Measurements from ENCODE around the gene SRR. TPM values are rescaled to one million over a fixed set of nuclear protein-coding genes. Genes with fewer than 3 reads are reported as not detected.

Gene SRR
- total and polyA plus RNA-seq, 9 donors: 12.4 to 28.6 (median 22.7) TPM

DNA sequence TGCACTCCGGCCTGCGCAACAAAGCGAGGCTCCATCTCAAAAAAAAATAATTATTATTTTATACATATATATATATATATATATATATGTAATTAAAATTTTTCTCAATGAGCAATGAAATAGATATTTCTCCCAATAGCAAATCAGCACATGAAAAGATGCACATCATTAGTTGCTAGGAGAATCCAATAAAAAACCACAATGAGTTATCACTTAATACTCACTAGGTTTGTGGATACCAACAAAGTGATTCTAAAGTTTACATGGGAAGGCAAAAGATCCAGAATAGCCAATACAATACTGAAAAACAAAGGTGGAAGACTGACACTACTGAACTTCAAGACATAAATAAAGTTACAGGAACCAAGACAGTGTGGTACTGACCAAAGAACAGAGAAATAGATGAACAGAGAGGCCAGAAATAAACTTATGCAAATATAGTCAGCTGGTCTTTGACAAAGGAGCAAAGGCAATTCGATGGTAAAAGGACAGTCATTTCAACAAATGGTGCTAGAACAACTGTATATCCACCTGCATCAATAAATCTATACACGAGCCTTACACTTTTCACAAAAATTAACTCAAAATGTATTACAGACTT lies 13.8 kb upstream of the SRR start:
- Histone ChIP-seq H3K36me3 (ENCODE audit: control insufficient read depth, insufficient read depth, low read length) (peaks cover 53% of the 10 kb centered on the region), H3K4me1 (ENCODE audit: control insufficient read depth, insufficient read depth, low read length) (no peaks in the 10 kb centered on the region), H3K27ac (ENCODE audit: low read length) (no peak overlapping the region), H3K4me3 (ENCODE audit: low read length) (no peak overlapping the region), H3K27me3 (ENCODE audit: control insufficient read depth, insufficient read depth, low read length) (no peaks in the 10 kb centered on the region), H3K9me3 (replicated peaks; ENCODE audit: control insufficient read depth, low read depth, low read length) (no peaks in the 10 kb centered on the region)
- DNase-seq: no peak
- WGBS (ENCODE audit: insufficient coverage): no CpG with 5 or more reads among the region's 5 CpGs

DNA sequence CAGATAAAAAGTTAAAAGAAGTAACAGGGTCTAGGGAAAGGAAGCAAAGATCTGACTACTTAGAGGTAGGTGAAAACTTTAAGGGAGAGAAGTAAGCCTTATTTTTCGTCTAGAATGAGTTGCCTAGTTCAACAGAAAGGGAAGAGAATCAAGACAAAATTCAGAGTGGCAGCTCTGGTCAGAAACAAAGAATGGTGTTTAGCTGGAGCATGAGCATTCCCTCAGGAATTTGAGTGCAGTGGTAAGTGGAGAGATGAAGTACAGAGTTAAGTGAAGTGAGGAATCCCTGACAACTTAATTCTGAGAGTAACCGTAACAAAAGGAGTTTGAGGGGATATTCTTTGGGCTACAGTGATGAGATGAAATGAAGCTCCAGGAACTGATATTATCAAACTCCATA lies 11.7 kb upstream of the SRR start:
- Histone ChIP-seq H3K9me3 (replicated peaks; ENCODE audit: control insufficient read depth, low read depth, low read length) (no peaks in the 10 kb centered on the region), H3K4me3 (ENCODE audit: low read length) (no peak overlapping the region), H3K36me3 (ENCODE audit: control insufficient read depth, insufficient read depth, low read length) (peaks cover 69% of the 10 kb centered on the region), H3K27me3 (ENCODE audit: control insufficient read depth, insufficient read depth, low read length) (no peaks in the 10 kb centered on the region), H3K27ac (ENCODE audit: low read length) (no peak overlapping the region), H3K4me1 (ENCODE audit: control insufficient read depth, insufficient read depth, low read length) (no peaks in the 10 kb centered on the region)
- DNase-seq: no peak
- 62% methylated on average over 1 of the region's 2 CpGs for WGBS (ENCODE audit: insufficient coverage)

DNA sequence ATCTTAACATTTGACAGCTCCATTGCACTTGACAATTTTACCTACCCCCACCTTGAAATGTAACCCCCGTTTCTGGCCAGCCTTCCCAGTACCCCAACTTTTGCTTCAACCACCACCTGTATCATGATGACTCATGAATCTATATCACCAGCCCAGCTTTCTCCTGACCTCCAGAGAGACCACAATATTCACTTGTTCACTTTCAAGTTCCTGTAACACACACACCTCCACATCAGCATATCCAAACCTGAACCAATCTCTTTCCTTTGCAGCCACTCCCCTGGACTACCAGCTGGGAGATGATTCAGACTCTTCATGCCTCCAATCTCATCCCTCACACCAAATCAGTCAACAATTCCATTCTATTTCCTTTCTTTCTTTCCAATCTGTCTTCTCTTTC lies 8.2 kb upstream of the SRR start:
- no peak overlapping the region for H3K27ac ChIP-seq (ENCODE audit: low read length)
- no peaks in the 10 kb centered on the region for H3K9me3 ChIP-seq (replicated peaks; ENCODE audit: control insufficient read depth, low read depth, low read length)
- 92% methylated on average over 1 of the region's 1 CpG for WGBS (ENCODE audit: insufficient coverage)
- H3K4me3 ChIP-seq (ENCODE audit: low read length): no peak overlapping the region
- DNase-seq: no peak
- H3K27me3 ChIP-seq (ENCODE audit: control insufficient read depth, insufficient read depth, low read length): no peaks in the 10 kb centered on the region
- peaks cover 77% of the 10 kb centered on the region for H3K36me3 ChIP-seq (ENCODE audit: control insufficient read depth, insufficient read depth, low read length)
- H3K4me1 ChIP-seq (ENCODE audit: control insufficient read depth, insufficient read depth, low read length): no peaks in the 10 kb centered on the region

DNA sequence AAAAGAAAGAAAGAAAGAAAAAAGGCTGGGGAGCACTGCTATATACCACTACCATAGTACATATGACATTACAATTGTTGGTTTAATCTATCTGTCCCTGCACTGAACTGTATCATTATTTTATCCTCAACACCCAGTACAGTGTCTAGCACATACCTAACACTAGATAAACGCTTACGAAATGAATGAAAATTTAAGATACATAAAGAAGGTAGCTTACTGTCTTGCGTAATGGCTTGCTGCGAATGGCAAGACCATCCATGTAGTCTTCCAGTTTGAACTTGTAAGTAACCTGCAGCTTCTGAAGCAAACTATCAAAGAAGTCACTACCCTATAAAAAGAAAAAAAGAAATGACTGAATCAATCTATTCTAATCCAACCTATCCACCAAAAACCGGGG lies 6.7 kb upstream of the SRR start:
- H3K27ac ChIP-seq (ENCODE audit: low read length): no peak overlapping the region
- peaks cover 3% of the 10 kb centered on the region for H3K4me1 ChIP-seq (ENCODE audit: control insufficient read depth, insufficient read depth, low read length)
- H3K9me3 ChIP-seq (replicated peaks; ENCODE audit: control insufficient read depth, low read depth, low read length): no peaks in the 10 kb centered on the region
- no peak overlapping the region for H3K4me3 ChIP-seq (ENCODE audit: low read length)
- WGBS (ENCODE audit: insufficient coverage): no CpG with 5 or more reads among the region's 5 CpGs
- no peaks in the 10 kb centered on the region for H3K27me3 ChIP-seq (ENCODE audit: control insufficient read depth, insufficient read depth, low read length)
- DNase-seq: no peak
- H3K36me3 ChIP-seq (ENCODE audit: control insufficient read depth, insufficient read depth, low read length): peaks cover 68% of the 10 kb centered on the region

DNA sequence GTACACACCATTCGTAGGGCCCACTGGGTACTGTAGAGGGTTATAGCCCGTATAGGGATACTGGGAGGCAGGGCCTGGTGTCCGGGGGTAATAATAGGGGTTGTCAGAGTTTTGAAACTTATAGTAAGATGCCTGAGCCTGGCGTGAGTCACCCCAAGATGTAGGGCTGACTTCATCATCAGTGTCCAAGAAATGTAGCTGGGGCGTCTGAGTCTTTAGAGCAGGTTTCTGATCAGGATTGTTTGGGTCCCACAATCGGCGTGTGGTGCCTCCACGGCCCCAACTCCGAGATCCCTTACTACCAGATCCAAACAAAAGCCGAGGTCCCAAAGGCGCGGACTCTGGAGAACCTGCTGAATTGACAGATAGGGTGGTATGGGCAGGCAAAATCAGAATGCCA lies 4.6 kb upstream of the SRR start:
- 93% methylated on average over 11 of the region's 12 CpGs for WGBS (ENCODE audit: insufficient coverage)
- H3K9me3 ChIP-seq (replicated peaks; ENCODE audit: control insufficient read depth, low read depth, low read length): no peaks in the 10 kb centered on the region
- H3K27ac ChIP-seq (ENCODE audit: low read length): no peak overlapping the region
- no peak overlapping the region for H3K4me3 ChIP-seq (ENCODE audit: low read length)
- H3K36me3 ChIP-seq (ENCODE audit: control insufficient read depth, insufficient read depth, low read length): peaks cover 53% of the 10 kb centered on the region
- no peak for DNase-seq
- H3K27me3 ChIP-seq (ENCODE audit: control insufficient read depth, insufficient read depth, low read length): no peaks in the 10 kb centered on the region
- peaks cover 9% of the 10 kb centered on the region for H3K4me1 ChIP-seq (ENCODE audit: control insufficient read depth, insufficient read depth, low read length)

DNA sequence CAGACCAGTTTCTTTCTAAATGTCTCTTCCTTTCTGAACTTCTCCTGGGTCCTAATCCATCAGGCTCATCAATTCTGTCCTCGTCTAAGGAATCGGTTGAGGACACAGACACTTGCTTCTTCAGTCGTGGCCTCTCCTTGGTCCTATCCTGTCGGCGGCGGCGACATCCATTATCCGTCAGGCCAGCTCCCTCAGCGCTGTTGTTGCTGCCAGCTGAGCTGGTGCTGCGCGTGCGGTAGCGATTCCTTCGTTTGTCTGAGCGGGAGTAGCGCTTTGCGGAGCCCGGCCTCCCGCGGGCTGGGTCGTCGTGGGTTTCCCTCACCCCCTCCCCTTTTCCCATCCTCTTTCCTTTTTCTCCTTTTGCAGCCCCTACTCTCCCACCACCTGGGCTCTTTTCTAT lies 4.0 kb upstream of the SRR start:
- peaks cover 46% of the 10 kb centered on the region for H3K36me3 ChIP-seq (ENCODE audit: control insufficient read depth, insufficient read depth, low read length)
- no peaks in the 10 kb centered on the region for H3K27me3 ChIP-seq (ENCODE audit: control insufficient read depth, insufficient read depth, low read length)
- no peak overlapping the region for H3K4me3 ChIP-seq (ENCODE audit: low read length)
- WGBS (ENCODE audit: insufficient coverage): 91% methylated on average over 9 of the region's 22 CpGs
- H3K4me1 ChIP-seq (ENCODE audit: control insufficient read depth, insufficient read depth, low read length): peaks cover 9% of the 10 kb centered on the region
- no peak for DNase-seq
- H3K27ac ChIP-seq (ENCODE audit: low read length): no peak overlapping the region
- H3K9me3 ChIP-seq (replicated peaks; ENCODE audit: control insufficient read depth, low read depth, low read length): no peaks in the 10 kb centered on the region

DNA sequence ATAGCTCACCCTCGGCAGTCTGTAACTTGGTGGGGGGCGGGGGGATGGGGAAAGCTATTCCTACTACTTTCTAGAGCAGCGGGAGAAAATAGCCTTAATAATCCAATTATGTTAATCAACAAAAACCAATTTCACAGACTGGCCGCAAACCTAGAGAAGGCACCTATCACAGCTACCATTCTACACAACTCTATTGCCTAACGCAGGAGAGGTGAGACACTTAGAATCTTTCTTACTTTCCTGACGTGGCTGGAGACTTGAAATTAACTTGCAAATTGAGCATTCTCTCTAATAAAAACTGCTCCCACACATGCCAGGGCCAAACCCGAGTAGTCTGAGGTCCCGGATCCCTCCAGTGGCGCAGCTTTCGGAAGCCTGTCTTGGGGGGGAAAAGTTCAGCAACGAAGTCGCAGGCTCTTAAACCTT lies 959 bp upstream of the SRR start:
- H3K4me3 ChIP-seq (ENCODE audit: low read length): peak overlapping the region; percentile 82
- peak overlapping the region; percentile 88 for H3K27ac ChIP-seq (ENCODE audit: low read length)
- WGBS (ENCODE audit: insufficient coverage): no CpG with 5 or more reads among the region's 12 CpGs
- peaks cover 9% of the 10 kb centered on the region for H3K4me1 ChIP-seq (ENCODE audit: control insufficient read depth, insufficient read depth, low read length)
- H3K9me3 ChIP-seq (replicated peaks; ENCODE audit: control insufficient read depth, low read depth, low read length): no peaks in the 10 kb centered on the region
- DNase-seq: no peak
- peaks cover 24% of the 10 kb centered on the region for H3K36me3 ChIP-seq (ENCODE audit: control insufficient read depth, insufficient read depth, low read length)
- H3K27me3 ChIP-seq (ENCODE audit: control insufficient read depth, insufficient read depth, low read length): no peaks in the 10 kb centered on the region

DNA sequence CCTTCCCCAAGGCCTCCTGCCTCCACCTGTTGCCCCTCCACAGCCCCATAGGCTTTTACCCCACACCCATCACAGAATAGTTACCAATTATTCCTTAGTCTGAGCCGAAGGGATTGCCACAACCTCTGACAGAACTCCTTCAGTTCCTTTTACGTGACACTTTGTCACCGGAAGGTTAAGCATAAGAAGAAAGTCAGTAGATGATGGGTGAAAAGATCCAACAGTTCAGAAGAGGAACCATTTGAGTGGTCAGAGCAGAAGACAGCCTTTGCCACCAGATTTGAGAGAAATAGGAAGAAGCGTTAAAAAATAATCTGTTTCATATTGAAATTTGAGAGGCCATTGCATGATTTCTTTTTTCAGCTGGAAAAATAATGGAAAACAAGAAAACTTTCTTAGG lies 1.2 kb downstream of the SRR start:
- Histone ChIP-seq H3K36me3 (ENCODE audit: control insufficient read depth, insufficient read depth, low read length) (peaks cover 10% of the 10 kb centered on the region), H3K4me3 (ENCODE audit: low read length) (no peak overlapping the region), H3K9me3 (replicated peaks; ENCODE audit: control insufficient read depth, low read depth, low read length) (no peaks in the 10 kb centered on the region), H3K27ac (ENCODE audit: low read length) (no peak overlapping the region), H3K4me1 (ENCODE audit: control insufficient read depth, insufficient read depth, low read length) (peaks cover 9% of the 10 kb centered on the region), H3K27me3 (ENCODE audit: control insufficient read depth, insufficient read depth, low read length) (no peaks in the 10 kb centered on the region)
- no peak for DNase-seq
- 100% methylated on average over 1 of the region's 4 CpGs for WGBS (ENCODE audit: insufficient coverage)

DNA sequence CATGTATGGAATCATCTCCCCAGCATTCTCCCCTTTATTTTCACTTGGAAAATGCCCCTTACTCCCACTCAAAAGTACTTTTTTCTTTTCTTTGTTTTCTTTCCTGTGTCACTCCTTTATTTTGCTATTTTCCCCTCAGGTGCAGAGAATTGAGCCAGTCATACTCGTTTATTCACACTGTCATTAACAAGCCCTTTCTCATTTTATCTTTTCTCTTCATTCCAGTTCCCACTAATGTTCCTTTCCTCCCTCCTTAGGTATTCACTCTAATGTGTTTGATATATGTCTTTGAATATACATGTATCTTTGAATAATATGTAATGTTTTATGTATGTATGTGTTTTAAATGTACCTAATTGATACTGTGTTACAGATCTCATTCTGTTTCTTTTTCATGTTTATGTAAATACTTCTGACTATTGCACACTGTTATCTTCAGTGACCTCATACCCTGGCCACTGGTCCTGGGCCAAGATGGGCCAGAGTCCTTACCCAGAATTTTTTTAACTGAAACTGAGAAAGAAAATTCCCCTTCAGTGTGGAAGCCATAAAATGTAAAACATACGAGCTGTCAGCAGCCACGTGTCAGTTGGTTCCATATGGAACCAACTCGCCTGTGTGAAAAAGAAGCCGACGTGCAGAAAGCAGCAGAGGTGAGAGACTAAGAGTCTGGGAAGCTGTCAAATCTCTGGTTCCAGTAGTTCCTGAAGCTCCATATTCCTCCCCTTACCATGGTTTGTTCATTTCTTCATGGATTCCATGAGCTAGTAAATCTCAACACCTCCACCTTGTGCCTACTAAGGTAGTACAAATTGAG lies 5.8 kb downstream of the SRR start:
- Histone ChIP-seq H3K27me3 (ENCODE audit: control insufficient read depth, insufficient read depth, low read length) (no peaks in the 10 kb centered on the region), H3K9me3 (replicated peaks; ENCODE audit: control insufficient read depth, low read depth, low read length) (no peaks in the 10 kb centered on the region), H3K36me3 (ENCODE audit: control insufficient read depth, insufficient read depth, low read length) (peaks cover 3% of the 10 kb centered on the region), H3K4me3 (ENCODE audit: low read length) (no peak overlapping the region), H3K27ac (ENCODE audit: low read length) (no peak overlapping the region), H3K4me1 (ENCODE audit: control insufficient read depth, insufficient read depth, low read length) (no peaks in the 10 kb centered on the region)
- WGBS (ENCODE audit: insufficient coverage): no CpG with 5 or more reads among the region's 6 CpGs
- no peak for DNase-seq

DNA sequence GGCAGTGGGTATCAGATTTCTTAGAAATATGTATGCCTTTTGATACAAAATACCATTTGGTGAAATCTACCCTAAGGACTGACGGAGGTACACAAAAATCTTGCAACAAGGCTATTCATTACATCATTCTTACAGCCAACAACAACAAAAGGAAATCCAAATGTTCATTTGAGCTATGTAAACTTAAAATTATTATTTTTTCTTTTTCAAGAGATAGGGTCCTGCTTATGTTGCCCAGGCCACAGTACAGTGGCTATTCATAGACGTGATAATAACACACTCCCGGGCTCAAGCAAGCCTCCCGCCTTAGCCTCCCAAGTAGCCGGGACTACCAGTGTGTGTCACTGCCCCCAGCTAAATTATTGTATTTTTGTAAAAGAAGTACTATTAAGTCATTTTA lies 9.0 kb downstream of the SRR start:
- WGBS (ENCODE audit: insufficient coverage): 100% methylated on average over 3 of the region's 5 CpGs

More for the DNA sequence above, 9.0 kb downstream of the SRR start:
- no peak overlapping the region for H3K27ac ChIP-seq (ENCODE audit: low read length)
- DNase-seq: no peak
- H3K36me3 ChIP-seq (ENCODE audit: control insufficient read depth, insufficient read depth, low read length): no peaks in the 10 kb centered on the region
- no peaks in the 10 kb centered on the region for H3K9me3 ChIP-seq (replicated peaks; ENCODE audit: control insufficient read depth, low read depth, low read length)
- H3K27me3 ChIP-seq (ENCODE audit: control insufficient read depth, insufficient read depth, low read length): no peaks in the 10 kb centered on the region
- H3K4me1 ChIP-seq (ENCODE audit: control insufficient read depth, insufficient read depth, low read length): no peaks in the 10 kb centered on the region
- H3K4me3 ChIP-seq (ENCODE audit: low read length): no peak overlapping the region

Data from muscle of leg (tissue), 11 donors.